ENCODE results near the gene GRID1.

GRID1 gene

GRCh38 chr10:86308056-86308455, 58.5 kb downstream of the GRID1 start:
- TF ChIP-seq CTCF (IDR thresholded peaks at IDR 0.05; ENCODE audit: poor library complexity, severe bottlenecking) = no peak
- Histone ChIP-seq H3K36me3 (ENCODE audit: low read depth) (no peaks in the 10 kb centered on the region), H3K27ac (ENCODE audit: poor library complexity, severe bottlenecking) (no peak overlapping the region), H3K9me3 (ENCODE audit: severe bottlenecking) (no peaks in the 10 kb centered on the region), H3K27me3 (ENCODE audit: insufficient read depth, poor library complexity, severe bottlenecking) (no peaks in the 10 kb centered on the region), H3K4me3 (ENCODE audit: severe bottlenecking) (no peak overlapping the region), H3K4me1 (ENCODE audit: insufficient read depth, poor library complexity, severe bottlenecking) (no peaks in the 10 kb centered on the region)
- peak; percentile 12 for DNase-seq (ENCODE audit: low spot score)
- ATAC-seq (ENCODE audit: low read depth) = no peak

GRCh38 chr10:86306628-86307278, 59.8 kb downstream of the GRID1 start:
- ATAC-seq (ENCODE audit: low read depth) (peak; percentile 65; the same call in 2 of the 3 replicates), DNase-seq (ENCODE audit: low spot score) (peak; percentile 22)
- H3K27ac ChIP-seq (ENCODE audit: poor library complexity, severe bottlenecking) = no peak overlapping the region
- H3K36me3 ChIP-seq (ENCODE audit: low read depth) = no peaks in the 10 kb centered on the region
- H3K9me3 ChIP-seq (ENCODE audit: severe bottlenecking) = no peaks in the 10 kb centered on the region
- H3K4me1 ChIP-seq (ENCODE audit: insufficient read depth, poor library complexity, severe bottlenecking) = no peaks in the 10 kb centered on the region
- H3K4me3 ChIP-seq (ENCODE audit: severe bottlenecking) = no peak overlapping the region
- TF ChIP-seq CTCF (IDR thresholded peaks at IDR 0.05; ENCODE audit: poor library complexity, severe bottlenecking) = no peak
- no peaks in the 10 kb centered on the region for H3K27me3 ChIP-seq (ENCODE audit: insufficient read depth, poor library complexity, severe bottlenecking)

- ATAC-seq (ENCODE audit: low read depth) (no peak), DNase-seq (ENCODE audit: low spot score) (no peak)
- H3K9me3 ChIP-seq (ENCODE audit: severe bottlenecking) = no peaks in the 10 kb centered on the region
- no peaks in the 10 kb centered on the region for H3K27me3 ChIP-seq (ENCODE audit: insufficient read depth, poor library complexity, severe bottlenecking)
- no peak overlapping the region for H3K27ac ChIP-seq (ENCODE audit: poor library complexity, severe bottlenecking)
- no peak overlapping the region for H3K4me3 ChIP-seq (ENCODE audit: severe bottlenecking)
- no peaks in the 10 kb centered on the region for H3K36me3 ChIP-seq (ENCODE audit: low read depth)
- TF ChIP-seq CTCF (IDR thresholded peaks at IDR 0.05; ENCODE audit: poor library complexity, severe bottlenecking) = no peak
- H3K4me1 ChIP-seq (ENCODE audit: insufficient read depth, poor library complexity, severe bottlenecking) = no peaks in the 10 kb centered on the region
These were observed 61.1 kb downstream of the GRID1 start for GRCh38 chr10:86305521-86305920.

DNA sequence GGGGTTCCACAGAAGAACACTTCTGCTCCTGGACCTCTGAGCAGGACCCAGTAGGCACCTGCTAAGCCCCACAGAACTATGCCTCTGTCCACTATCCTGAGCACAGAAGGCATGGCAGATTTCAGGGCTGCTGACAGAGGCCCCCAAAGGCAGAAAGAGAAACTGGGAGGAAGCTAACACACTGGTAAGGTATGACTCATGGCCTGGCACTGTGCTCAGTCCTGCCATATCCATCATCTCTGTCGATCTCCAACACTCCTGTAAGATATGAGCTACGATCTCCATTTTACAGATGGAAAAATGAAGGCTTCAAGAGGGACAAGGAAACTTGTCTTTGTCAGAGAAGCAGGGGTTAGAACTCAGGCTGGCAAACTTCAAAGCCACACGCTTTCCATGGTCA, 62.2 kb downstream of the GRID1 start:
- Histone ChIP-seq H3K4me1 (ENCODE audit: insufficient read depth, poor library complexity, severe bottlenecking) (no peaks in the 10 kb centered on the region), H3K9me3 (ENCODE audit: severe bottlenecking) (no peaks in the 10 kb centered on the region), H3K27me3 (ENCODE audit: insufficient read depth, poor library complexity, severe bottlenecking) (no peaks in the 10 kb centered on the region), H3K4me3 (ENCODE audit: severe bottlenecking) (no peak overlapping the region), H3K27ac (ENCODE audit: poor library complexity, severe bottlenecking) (no peak overlapping the region), H3K36me3 (ENCODE audit: low read depth) (no peaks in the 10 kb centered on the region)
- DNase-seq (ENCODE audit: low spot score) = peak; percentile 16
- no peak for TF ChIP-seq CTCF (IDR thresholded peaks at IDR 0.05; ENCODE audit: poor library complexity, severe bottlenecking)
- no peak for ATAC-seq (ENCODE audit: low read depth)

GRCh38 chr10:86303626-86304025, 63.0 kb downstream of the GRID1 start:
- peak; percentile 2 for DNase-seq (ENCODE audit: low spot score)
- H3K27me3 ChIP-seq (ENCODE audit: insufficient read depth, poor library complexity, severe bottlenecking) = no peaks in the 10 kb centered on the region
- no peaks in the 10 kb centered on the region for H3K4me1 ChIP-seq (ENCODE audit: insufficient read depth, poor library complexity, severe bottlenecking)
- H3K27ac ChIP-seq (ENCODE audit: poor library complexity, severe bottlenecking) = no peak overlapping the region
- ATAC-seq (ENCODE audit: low read depth) = no peak
- H3K4me3 ChIP-seq (ENCODE audit: severe bottlenecking) = no peak overlapping the region
- no peak for TF ChIP-seq CTCF (IDR thresholded peaks at IDR 0.05; ENCODE audit: poor library complexity, severe bottlenecking)
- H3K36me3 ChIP-seq (ENCODE audit: low read depth) = no peaks in the 10 kb centered on the region
- no peaks in the 10 kb centered on the region for H3K9me3 ChIP-seq (ENCODE audit: severe bottlenecking)
